AG04450 (cell line): ENCODE data around the gene LAYN. TPM values are rescaled to one million over a fixed set of nuclear protein-coding genes. Genes with fewer than 3 reads are reported as not detected.

ENCODE experiments used
- CTCF ChIA-PET: fragments of 300-600, 350-600 bp; formaldehyde crosslinking; extraction: SDS; loops from one replicate; lab custom pipeline; 2022; ENCODE audit warnings: antibody characterized with exemption, inconsistent platforms; lab: Charles Lee
- POLR2A ChIA-PET: fragments of 350-600 bp; formaldehyde crosslinking; extraction: SDS; loops from one replicate; lab custom pipeline; 2021; ENCODE audit warnings: antibody characterized with exemption, inconsistent platforms; lab: Yijun Ruan, JAX
- DNase-seq: peaks from one replicate; pipeline ENCODE4 v3.0.0-alpha.2; 2011; ENCODE audit warnings: low read depth, low spot score
- H3K27ac ChIP-seq: one replicate; pipeline ENCODE4 v1.5.1; 2012; ENCODE audit warnings: low read depth, low read length, control low read depth
- H3K27me3 ChIP-seq: one replicate; pipeline ENCODE4 v1.6.0; 2012; ENCODE audit warnings: low read length; ENCODE audit not compliant: control insufficient read depth, insufficient read depth
- H3K4me3 ChIP-seq: 2 replicates; pipeline ENCODE4 v1.5.1; 2011; ENCODE audit warnings: mild to moderate bottlenecking, low read depth, low read length, control low read depth
- H3K9me3 ChIP-seq: 2 replicates; pipeline ENCODE4 v1.5.1; 2012; ENCODE audit warnings: low read length; ENCODE audit not compliant: control insufficient read depth, insufficient read depth
- CTCF ChIP-seq: IDR thresholded peaks from 2 replicates; pipeline ENCODE4 v1.5.1; 2011; ENCODE audit warnings: low read depth, low read length, control low read depth, inconsistent platforms
- polyA plus RNA-seq: library from polyadenylated mRNA; depleted of rRNA; stranded (reverse); fragments of >200 nt; gene quantifications from 2 replicates; pipeline ENCODE4 v1.2.3, GENCODE V29; 2011

The LAYN gene
- polyA plus RNA-seq, 1 experiment: 119 TPM

GRCh38 chr11:111527279-111527678 is 13.2 kb upstream of the LAYN start:
- H3K4me3 ChIP-seq: no peak overlapping the region
- POLR2A ChIA-PET: no interaction called here
- TF ChIP-seq CTCF: no peak
- CTCF ChIA-PET: no interaction called here
- no peak for DNase-seq
- H3K27me3 ChIP-seq: no peaks in the 10 kb centered on the region
- no peaks in the 10 kb centered on the region for H3K9me3 ChIP-seq
- H3K27ac ChIP-seq: no peak overlapping the region

GRCh38 chr11:111528557-111528956 is 12.0 kb upstream of the LAYN start:
- no peaks in the 10 kb centered on the region for H3K27me3 ChIP-seq
- no peaks in the 10 kb centered on the region for H3K9me3 ChIP-seq
- peak; percentile 35 for TF ChIP-seq CTCF
- H3K4me3 ChIP-seq: no peak overlapping the region
- CTCF ChIA-PET: no interaction called here
- no peak overlapping the region for H3K27ac ChIP-seq
- POLR2A ChIA-PET: no interaction called here
- DNase-seq: no peak

GRCh38 chr11:111530091-111530490 is 10.4 kb upstream of the LAYN start:
- ChIA-PET POLR2A (no interaction called here), CTCF (no interaction called here)
- H3K27me3 ChIP-seq: no peaks in the 10 kb centered on the region
- no peak overlapping the region for H3K27ac ChIP-seq
- no peaks in the 10 kb centered on the region for H3K9me3 ChIP-seq
- H3K4me3 ChIP-seq: no peak overlapping the region
- no peak for DNase-seq
- no peak for TF ChIP-seq CTCF

GRCh38 chr11:111531136-111531535 is 9.4 kb upstream of the LAYN start:
- CTCF ChIA-PET: interaction anchor here (0.6 kb wide), 1 partner anchor 753 kb away, joined by 3 read pairs; no protein-coding TSS in a partner anchor
- Histone ChIP-seq H3K27me3 (no peaks in the 10 kb centered on the region), H3K9me3 (no peaks in the 10 kb centered on the region), H3K27ac (no peak overlapping the region), H3K4me3 (no peak overlapping the region)
- POLR2A ChIA-PET: interaction anchor here (1.0 kb wide), 1 partner anchor 11 kb away, joined by 8 read pairs; no protein-coding TSS in a partner anchor
- DNase-seq: no peak
- TF ChIP-seq CTCF: no peak

GRCh38 chr11:111531687-111532364 is 8.7 kb upstream of the LAYN start:
- H3K27me3 ChIP-seq: no peaks in the 10 kb centered on the region
- no peaks in the 10 kb centered on the region for H3K9me3 ChIP-seq
- peak; percentile 71 for DNase-seq
- no peak overlapping the region for H3K4me3 ChIP-seq
- POLR2A ChIA-PET: interaction anchor here (1.0 kb wide), 1 partner anchor 10 kb away, joined by 8 read pairs; no protein-coding TSS in a partner anchor
- CTCF ChIA-PET: interaction anchor here (0.6 kb wide), 1 partner anchor 754 kb away, joined by 3 read pairs; no protein-coding TSS in a partner anchor
- peak overlapping the region; percentile 58 for H3K27ac ChIP-seq
- no peak for TF ChIP-seq CTCF
